ENCODE measurements around the gene EVI5L.

Gene EVI5L

DNA sequence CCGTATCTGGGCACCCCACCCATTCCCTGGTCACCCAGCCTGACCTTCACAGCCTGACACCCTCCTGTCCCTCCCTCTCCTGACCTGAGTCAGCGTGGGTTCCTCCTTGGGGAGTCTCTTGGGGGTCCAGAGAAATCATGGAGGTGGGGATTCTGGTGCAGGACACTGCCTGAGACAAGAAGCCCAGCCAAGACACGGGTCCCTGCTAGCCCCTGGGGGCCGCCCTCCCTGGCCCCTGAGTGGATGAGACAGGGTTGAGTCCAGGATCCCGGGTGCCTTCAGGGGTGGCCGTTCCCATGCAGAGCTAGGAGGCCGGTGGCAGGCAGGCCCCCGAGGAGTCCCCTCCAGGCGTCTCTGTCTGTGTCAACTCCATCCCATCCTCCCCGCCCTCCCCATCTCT is 75.2 kb downstream of the EVI5L start:
- no peak overlapping the region for H3K4me3 ChIP-seq (ENCODE audit: low read depth, low read length)
- in situ Hi-C loops (cut with HindIII; ENCODE audit: low sequenced_read_pairs) = no loop called here
- TF ChIP-seq, protein P1, sequence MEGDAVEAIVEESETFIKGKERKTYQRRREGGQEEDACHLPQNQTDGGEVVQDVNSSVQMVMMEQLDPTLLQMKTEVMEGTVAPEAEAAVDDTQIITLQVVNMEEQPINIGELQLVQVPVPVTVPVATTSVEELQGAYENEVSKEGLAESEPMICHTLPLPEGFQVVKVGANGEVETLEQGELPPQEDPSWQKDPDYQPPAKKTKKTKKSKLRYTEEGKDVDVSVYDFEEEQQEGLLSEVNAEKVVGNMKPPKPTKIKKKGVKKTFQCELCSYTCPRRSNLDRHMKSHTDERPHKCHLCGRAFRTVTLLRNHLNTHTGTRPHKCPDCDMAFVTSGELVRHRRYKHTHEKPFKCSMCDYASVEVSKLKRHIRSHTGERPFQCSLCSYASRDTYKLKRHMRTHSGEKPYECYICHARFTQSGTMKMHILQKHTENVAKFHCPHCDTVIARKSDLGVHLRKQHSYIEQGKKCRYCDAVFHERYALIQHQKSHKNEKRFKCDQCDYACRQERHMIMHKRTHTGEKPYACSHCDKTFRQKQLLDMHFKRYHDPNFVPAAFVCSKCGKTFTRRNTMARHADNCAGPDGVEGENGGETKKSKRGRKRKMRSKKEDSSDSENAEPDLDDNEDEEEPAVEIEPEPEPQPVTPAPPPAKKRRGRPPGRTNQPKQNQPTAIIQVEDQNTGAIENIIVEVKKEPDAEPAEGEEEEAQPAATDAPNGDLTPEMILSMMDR (IDR thresholded peaks at IDR 0.05; ENCODE audit: low read depth, low read length) = no peak
- DNase-seq (ENCODE audit: low read depth, low spot score) = no peak

DNA sequence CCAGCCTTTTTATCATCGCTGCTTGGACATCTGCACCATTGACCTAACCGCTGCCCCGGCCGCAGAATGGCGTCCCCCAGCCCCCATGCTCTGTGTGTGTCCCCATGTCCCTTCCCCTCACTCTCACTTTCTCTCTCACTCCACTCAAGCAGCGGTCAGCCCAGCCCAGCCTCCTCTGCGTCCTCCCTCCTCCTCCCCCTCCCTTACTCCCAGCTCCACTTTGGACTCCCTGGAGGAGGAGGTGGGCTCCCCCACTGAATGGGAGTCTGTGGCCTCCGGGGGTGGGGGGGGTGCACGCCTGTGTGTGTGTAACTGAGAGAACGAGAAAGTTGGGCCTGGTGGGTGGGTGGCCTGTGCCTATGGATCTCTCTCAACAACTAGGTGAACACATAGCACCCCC is 75.8 kb downstream of the EVI5L start:
- in situ Hi-C loops (cut with HindIII; ENCODE audit: low sequenced_read_pairs) = no loop called here
- TF ChIP-seq, protein P1 (IDR thresholded peaks at IDR 0.05; ENCODE audit: low read depth, low read length) = no peak
- DNase-seq (ENCODE audit: low read depth, low spot score) = no peak
- H3K4me3 ChIP-seq (ENCODE audit: low read depth, low read length) = no peak overlapping the region

DNA sequence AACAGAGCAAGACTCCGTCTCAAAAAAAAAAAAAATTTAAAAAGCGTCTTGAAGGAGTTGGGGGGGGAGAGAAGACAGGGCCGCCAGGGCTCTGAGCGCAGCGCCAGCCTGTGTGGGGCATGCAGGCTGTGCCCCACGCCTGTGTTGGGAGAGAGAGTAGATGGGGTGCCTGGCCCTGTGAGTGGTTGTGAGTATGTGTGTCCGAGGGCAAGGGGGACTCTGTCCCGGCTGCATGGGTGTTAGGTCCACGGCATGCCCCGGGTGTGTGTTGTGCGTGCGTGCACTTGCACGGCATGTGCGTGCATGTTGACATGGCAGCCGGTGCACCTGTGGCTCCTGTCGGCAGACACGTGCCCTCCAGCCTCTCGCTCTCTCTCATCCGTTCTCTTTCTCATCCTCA is 77.1 kb downstream of the EVI5L start:
- TF ChIP-seq, protein P1 (IDR thresholded peaks at IDR 0.05; ENCODE audit: low read depth, low read length) = no peak
- H3K4me3 ChIP-seq (ENCODE audit: low read depth, low read length) = no peak overlapping the region
- in situ Hi-C loops (cut with HindIII; ENCODE audit: low sequenced_read_pairs) = no loop called here
- DNase-seq (ENCODE audit: low read depth, low spot score) = no peak

DNA sequence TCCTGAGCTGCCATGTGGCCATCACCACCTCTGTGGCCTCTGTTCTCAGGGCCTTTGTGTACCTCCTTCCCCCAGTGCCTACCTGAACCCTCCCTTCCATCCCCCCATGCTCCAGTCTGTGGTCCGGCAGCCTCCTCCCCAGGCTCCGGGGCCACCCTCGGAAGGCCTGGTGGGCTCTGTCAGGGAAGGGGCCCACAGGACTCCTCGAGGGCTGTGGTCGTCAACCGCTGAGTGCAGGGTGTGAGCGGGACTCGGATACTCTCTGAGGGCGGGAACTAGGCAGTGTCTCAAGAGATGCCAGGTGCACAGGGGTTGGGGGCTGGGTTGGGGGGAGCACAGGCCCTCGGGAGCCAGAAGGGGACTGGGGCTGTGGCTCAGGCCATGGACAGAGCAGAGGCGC is 77.5 kb downstream of the EVI5L start:
- in situ Hi-C loops (cut with HindIII; ENCODE audit: low sequenced_read_pairs) = no loop called here
- H3K4me3 ChIP-seq (ENCODE audit: low read depth, low read length) = no peak overlapping the region
- DNase-seq (ENCODE audit: low read depth, low spot score) = no peak
- TF ChIP-seq, protein P1 (IDR thresholded peaks at IDR 0.05; ENCODE audit: low read depth, low read length) = no peak

DNA sequence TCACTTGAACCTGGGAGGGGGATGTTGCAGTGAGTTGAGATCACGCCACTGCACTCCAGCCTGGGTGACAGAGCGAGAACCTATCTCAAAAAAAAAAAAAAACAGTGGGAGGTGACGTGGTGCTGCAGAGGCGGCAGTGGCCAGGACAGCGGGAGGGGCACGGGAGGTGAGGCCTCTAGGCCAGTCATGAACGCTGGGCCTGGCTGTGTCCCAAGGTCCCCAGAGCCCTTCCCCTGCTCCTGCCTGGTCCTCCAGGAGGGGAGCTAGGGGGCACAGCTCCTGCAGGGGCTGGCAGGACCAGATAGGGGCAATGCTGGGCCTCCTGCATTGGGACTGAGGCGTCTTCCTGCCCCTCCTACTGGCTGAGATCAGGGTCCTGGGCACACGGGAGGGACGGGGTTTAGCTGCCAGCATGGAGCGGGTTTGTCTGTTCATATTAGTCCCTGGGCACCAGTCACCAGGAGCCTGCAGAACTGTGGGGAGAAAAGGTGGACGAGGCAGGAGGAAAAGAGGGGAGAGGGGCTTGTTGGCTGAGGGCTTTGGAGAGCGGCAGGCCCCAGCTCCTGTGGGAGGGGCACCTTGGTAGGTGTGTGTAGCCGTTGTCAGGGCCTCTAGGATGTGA is 78.2 kb downstream of the EVI5L start:
- in situ Hi-C loops (cut with HindIII; ENCODE audit: low sequenced_read_pairs) = no loop called here
- no peak for DNase-seq (ENCODE audit: low read depth, low spot score)
- no peak overlapping the region for H3K4me3 ChIP-seq (ENCODE audit: low read depth, low read length)
- TF ChIP-seq, protein P1 (IDR thresholded peaks at IDR 0.05; ENCODE audit: low read depth, low read length) = no peak

DNA sequence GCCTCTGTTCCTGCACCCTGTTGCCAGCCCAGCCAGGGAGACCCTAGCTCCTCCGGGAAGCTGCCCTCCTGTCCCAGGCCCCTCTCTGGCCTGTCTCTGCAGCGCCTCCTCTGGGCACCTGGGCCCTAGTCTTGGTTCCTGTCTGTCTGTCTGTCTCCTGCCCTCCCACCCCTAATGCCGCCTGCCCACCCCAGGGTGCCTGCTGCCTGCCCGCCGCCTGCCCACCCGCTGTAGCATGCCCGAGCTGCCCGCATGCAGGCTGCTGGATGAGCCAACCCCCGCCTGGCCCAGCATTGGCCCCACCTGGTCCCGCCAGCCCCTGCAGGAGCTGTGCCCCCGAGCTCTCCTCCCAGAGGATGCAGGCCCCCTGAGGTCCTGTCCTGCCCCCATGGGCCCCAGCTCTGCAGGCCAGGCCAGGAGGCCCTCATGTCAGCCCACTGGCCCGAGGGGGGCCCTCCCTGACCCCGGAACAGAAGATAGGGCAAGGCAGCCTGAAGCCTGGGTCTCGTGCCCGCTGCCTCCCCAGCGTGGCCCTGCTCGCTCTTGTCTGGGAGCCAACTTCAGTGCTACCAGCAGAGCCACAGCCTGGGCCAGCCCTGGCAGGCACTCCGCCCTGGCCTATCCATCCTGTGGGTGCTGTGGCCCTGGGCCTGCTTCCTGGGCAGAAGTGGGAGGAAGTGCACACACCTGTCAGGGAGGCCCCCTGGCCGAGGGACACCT is 78.9 kb downstream of the EVI5L start:
- DNase-seq (ENCODE audit: low read depth, low spot score) = no peak
- in situ Hi-C loops (cut with HindIII; ENCODE audit: low sequenced_read_pairs) = no loop called here
- TF ChIP-seq, protein P1 (IDR thresholded peaks at IDR 0.05; ENCODE audit: low read depth, low read length) = no peak
- H3K4me3 ChIP-seq (ENCODE audit: low read depth, low read length) = no peak overlapping the region
